PC-3 (cell line): Measurements from ENCODE around the gene MAD1L1.
"Not testable (repeated sequence)": the region's sequence is repeated elsewhere in the genome, so short reads cannot be mapped to it uniquely, and the experiment has no call there.

Source experiments
- CTCF ChIP-seq: fragments of 300-600 bp; sonication (generic); conservative IDR thresholded peaks from 2 replicates; pipeline ENCODE4 v1.5.1; 2017; ENCODE audit warnings: antibody characterized with exemption, low read depth, mild to moderate bottlenecking, low read length
- EZH2 ChIP-seq: fragments of 300-600 bp; sonication (generic); IDR thresholded peaks from one replicate; pipeline ENCODE4 v1.6.1; 2017; ENCODE audit warnings: antibody characterized with exemption, mild to moderate bottlenecking, low read length; ENCODE audit not compliant: unreplicated experiment

GRCh38 chr7:1824151-1824881, 408.4 kb downstream of the MAD1L1 start:
- TF ChIP-seq EZH2, CTCF: not testable (repeated sequence)
